LNCAP (cell line): ENCODE results near the gene VTI1B.
"Not testable (repeated sequence)": the region's sequence is repeated elsewhere in the genome, so short reads cannot be mapped to it uniquely, and the experiment has no call there.

Source experiments
- TF ChIP-seq, protein P1 (sequence below): fragments of 450-650 bp; IDR thresholded peaks from 2 replicates; pipeline ENCODE4 v1.5.1; 2017; ENCODE audit warnings: mild to moderate bottlenecking

VTI1B gene

DNA sequence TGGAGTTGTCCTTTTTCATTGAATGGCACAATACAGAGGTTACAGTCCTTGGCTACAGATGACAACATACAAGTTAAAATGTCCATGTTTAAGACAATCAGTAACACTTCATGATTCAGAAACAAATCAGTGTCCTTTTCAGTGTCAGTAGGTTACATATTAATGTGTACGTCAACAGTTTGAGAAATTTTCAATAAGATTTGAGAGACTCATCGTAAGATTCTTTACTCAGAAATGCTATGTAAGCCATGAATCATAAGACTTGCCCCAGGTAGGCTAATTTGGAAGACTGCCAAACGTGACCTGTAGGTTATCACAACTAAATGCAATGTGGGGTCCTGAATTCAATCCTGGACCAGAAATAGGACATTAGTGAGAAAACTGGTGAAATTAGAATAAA, 30.8 kb upstream of the VTI1B start:
- TF ChIP-seq, protein P1, sequence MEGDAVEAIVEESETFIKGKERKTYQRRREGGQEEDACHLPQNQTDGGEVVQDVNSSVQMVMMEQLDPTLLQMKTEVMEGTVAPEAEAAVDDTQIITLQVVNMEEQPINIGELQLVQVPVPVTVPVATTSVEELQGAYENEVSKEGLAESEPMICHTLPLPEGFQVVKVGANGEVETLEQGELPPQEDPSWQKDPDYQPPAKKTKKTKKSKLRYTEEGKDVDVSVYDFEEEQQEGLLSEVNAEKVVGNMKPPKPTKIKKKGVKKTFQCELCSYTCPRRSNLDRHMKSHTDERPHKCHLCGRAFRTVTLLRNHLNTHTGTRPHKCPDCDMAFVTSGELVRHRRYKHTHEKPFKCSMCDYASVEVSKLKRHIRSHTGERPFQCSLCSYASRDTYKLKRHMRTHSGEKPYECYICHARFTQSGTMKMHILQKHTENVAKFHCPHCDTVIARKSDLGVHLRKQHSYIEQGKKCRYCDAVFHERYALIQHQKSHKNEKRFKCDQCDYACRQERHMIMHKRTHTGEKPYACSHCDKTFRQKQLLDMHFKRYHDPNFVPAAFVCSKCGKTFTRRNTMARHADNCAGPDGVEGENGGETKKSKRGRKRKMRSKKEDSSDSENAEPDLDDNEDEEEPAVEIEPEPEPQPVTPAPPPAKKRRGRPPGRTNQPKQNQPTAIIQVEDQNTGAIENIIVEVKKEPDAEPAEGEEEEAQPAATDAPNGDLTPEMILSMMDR = no peak

DNA sequence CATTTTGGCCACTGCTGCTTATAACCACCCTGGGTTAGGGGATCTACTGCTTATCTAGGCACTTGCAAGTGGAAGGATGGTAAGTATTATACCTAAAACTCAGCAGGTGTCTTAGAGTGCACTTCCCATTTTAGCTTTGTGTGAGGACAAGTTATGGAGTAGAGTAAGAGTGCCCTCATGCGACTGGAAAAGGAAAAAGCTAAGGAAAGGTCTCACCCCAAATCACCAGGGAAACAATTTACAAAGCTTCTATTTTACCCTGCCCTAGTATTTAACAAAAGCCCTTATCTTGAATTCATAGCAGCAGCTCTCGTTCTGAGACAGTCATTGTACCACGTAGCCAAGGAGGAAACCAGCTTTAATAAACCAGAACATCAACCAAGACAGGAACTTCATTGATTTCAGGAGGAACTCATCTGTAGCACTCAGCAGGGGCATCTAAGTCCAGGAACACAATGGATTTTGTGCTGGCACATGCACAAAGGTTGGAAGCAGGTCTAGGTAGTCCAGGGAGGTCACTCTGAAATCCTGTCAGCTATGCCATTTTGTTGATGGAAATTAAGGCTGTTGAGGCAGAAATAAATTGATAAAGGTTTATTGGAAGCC, 30.2 kb upstream of the VTI1B start:
- TF ChIP-seq, protein P1 = peak; percentile 81

DNA sequence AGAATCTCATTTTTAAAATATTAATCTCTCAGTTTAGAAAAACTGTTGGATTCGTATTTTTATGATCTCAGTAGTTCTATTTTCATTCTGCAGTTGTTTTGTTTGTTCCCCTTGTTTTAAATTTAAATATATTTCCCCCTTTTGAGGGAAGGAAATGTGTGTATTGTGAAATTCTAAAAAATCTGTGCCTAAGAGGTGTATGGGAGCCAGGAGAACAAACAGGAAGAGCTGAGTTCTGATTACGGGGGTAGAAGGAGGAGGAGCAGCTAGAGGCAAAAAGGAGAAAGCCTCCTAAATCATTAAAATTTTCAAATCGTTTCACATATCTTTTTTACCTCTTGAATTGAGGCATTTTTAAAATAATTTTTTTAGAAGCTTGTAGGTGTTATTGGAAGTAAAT, 29.6 kb upstream of the VTI1B start:
- TF ChIP-seq, protein P1 = no peak

DNA sequence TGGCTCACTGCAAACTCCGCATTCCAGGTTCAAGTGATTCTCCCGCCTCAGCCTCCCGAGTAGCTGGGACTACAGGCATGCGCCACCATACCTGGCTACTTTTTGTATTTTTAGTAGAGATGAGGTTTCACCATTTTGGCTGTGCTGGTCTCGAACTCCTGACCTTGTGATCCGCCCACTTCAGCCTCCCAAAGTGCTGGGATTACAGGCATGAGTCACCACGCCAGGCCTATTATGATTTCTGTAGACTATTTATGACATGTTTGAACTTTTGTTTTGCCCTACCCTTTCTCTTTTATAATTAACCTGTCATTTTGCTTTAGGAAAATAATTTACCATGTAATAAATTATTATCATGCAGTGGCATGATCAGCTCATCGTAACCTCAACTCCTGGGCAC, 27.1 kb upstream of the VTI1B start, which contains the start of gene RDH12:
RDH12 (plus strand) TSS at position 395 of the 400 bp plus-strand sequence. CDS start 20,757 bp downstream, outside the sequence.
- TF ChIP-seq, protein P1 = not testable (repeated sequence)

DNA sequence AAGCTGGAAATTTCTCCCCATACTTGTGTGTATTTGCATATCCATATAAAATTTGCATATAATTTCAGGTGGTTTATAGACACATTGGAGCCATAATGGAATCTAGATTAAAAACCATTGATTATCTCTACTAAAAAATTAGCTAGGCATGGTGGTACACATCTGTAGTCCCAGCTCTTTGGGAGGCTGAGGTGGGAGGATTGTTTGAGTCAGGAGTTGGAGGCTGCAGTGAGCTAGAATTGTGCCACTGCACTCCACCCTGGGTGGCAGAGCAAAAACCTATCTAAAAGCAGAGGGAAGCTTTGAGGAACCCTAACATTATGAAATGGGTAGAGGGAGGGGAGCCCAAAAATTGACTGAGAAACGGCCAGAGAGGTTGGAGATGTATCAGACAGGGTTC, 23.7 kb upstream of the VTI1B start:
- TF ChIP-seq, protein P1 = no peak

DNA sequence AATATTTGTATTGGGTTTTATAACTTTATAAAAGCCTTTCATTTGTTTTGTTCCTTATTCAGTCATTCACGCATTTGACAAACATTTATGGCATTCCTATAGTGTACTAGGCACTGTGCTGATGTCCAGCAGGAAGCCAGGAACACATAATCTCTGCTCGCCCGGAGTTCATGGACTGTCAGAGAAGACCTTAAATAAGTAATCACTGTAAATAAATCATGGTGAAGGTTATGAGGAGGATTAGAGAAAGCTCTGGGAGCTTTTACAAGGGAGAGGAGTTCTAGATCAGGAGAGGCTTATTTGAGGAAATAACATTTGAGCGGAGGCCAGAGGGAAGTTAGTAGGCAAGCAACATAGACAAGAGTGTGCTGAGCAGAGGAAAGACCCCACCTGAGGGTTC, 22.6 kb upstream of the VTI1B start:
- TF ChIP-seq, protein P1 = no peak

DNA sequence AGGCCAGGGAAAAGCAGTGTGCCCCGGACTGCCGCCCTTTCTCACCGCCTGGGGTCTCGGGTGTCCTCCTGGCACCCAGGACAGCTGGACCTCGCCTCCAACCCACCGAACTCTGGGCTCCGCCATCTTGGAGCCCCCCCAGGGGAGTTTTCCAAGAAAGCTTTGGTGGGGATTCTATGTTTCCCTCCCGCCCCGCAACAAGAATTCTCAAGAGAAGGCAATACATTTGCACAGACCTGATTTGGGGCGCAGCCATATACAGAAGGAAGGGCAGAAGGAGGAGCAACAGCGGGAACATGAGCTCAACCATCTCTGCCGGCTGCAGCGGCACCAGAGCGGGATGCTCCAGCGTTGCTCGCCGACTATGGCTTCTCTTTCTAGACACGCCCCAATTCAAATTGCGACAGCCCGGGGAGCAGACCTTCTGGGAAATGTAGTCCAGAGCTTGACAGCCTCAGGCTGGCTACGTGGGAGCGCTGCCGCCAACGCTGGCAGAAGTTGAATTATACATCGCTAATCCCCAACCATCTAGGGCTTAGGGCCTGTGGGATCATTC, 21.0 kb upstream of the VTI1B start, which contains the start of gene RDH11:
RDH11 (minus strand) TSS at position 371 of the 556 bp plus-strand sequence; CDS start at position 310, 61 bp downstream.
- TF ChIP-seq, protein P1 = no peak
